NCI-H345 (cell line): Measurements from ENCODE around the gene PNMA5.
"Not testable (repeated sequence)": the region's sequence is repeated elsewhere in the genome, so short reads cannot be mapped to it uniquely, and the experiment has no call there.

ENCODE experiments used
- DNase-seq: peaks from one replicate; lab custom pipeline; 2025; lab: John Stamatoyannopoulos, UW

The PNMA5 gene

GRCh38 chrX:152993933-152994332, at the start of gene PNMA5:
Gene PNMA5 (minus strand): TSS chrX:152994116. CDS start chrX:152991598, 2,518 bp downstream.
- DNase-seq, result no peak

- DNase-seq, result peak; percentile 62
These were observed 38.6 kb upstream of the PNMA5 start for GRCh38 chrX:153032397-153033118.

GRCh38 chrX:153030801-153031200, 36.9 kb upstream of the PNMA5 start:
- no peak for DNase-seq

DNA sequence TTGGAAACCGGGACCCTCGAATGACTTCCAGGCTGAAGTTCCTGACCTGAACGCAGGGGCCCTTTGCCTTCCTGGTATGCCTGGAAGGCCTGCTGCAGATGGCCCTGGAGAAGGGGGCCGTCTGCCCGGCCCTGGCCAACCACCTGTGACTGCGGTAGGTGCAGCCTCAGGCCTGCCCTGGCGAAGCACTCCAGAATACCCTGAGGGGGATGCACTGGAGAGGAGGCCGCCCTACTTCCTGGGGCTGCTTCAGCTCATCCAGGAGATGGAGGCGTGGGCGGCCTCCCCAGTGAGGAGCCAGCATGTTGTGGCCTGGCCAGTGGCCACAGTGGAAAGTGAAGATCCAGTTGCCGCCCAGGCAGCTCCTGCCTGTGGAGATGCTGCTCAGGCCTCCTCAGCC, 36.0 kb upstream of the PNMA5 start:
- no peak for DNase-seq

- DNase-seq, result no peak
These were observed 35.2 kb upstream of the PNMA5 start for GRCh38 chrX:153029162-153029561.

DNA sequence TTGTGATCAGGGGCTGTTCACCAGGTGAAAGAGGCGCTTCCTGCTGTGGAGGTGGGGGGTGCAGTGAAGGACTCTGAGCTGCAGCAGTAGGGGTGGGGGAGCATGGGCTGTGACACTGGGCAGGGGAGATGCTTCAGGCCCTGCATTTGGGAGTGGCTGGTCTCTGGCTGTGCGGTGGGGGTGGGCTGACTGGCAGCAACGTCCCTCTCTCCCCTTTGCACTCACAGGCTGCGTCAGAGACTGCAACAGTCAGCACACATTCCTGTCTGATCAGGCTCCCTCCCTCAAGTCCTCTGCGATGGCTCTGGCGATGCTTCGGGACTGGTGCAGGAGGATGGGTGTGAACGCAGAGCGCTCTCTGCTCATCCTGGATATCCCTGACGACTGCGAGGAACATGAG, 34.6 kb upstream of the PNMA5 start:
- not testable (repeated sequence) for DNase-seq

GRCh38 chrX:153026501-153026900, 32.6 kb upstream of the PNMA5 start:
- not testable (repeated sequence) for DNase-seq

DNA sequence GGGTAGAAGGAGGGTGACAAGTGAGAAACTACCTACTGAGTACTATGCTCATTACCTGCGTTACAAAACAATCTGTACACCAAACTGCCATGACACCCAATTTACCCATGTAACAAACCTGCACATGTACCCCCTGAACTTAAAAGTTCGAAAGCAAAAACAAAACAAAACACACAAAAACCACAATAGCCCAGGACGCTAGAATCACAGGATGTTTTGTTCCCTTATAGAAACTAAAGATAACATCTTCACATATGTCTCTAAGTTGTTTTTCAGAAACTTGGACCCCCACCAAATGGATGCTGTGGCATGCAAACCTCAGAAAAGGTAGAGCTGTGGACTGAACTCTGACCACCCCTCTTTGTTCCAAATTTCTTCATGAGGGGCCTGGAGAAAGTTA, 25.2 kb upstream of the PNMA5 start:
- no peak for DNase-seq

DNA sequence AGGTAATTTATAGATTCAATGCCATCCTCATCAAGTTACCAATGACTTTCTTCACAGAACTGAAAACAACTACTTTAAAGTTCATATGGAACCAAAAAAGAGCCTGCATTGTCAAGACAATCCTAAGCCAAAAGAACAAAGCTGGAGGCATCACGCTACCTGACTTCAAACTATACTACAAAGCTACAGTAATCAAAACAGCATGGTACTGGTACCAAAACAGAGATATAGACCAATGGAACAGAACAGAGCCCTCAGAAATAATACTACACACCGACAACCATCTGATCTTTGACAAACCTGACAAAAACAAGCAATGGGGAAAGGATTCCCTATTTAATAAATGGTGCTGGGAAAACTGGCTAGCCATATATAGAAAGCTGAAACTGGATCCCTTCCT, 23.3 kb upstream of the PNMA5 start:
- not testable (repeated sequence) for DNase-seq

GRCh38 chrX:153004780-153005179, 10.9 kb upstream of the PNMA5 start:
- no peak for DNase-seq

- DNase-seq, result no peak
These were observed 10.1 kb upstream of the PNMA5 start for GRCh38 chrX:153003981-153004380.

GRCh38 chrX:153002182-153002581, 8.3 kb upstream of the PNMA5 start:
- DNase-seq, result not testable (repeated sequence)

DNA sequence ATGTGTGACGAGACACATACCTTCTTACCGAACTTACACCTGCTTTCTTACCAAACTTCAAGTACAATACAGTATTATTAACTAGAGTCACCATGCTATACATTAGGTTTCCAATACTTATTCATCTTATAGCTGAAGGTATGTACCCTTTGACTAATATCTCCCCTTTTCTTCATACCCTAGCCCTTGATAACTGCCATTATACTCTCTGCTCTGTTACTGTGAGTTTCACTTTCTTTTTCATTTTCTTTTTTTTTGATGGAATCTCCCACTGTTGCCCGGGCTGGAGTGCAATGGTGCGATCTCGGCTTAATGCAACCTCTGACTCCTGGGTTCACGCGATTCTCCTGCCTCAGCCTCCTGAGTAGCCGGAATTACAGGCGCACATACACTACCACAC, 3.4 kb upstream of the PNMA5 start:
- no peak for DNase-seq

DNA sequence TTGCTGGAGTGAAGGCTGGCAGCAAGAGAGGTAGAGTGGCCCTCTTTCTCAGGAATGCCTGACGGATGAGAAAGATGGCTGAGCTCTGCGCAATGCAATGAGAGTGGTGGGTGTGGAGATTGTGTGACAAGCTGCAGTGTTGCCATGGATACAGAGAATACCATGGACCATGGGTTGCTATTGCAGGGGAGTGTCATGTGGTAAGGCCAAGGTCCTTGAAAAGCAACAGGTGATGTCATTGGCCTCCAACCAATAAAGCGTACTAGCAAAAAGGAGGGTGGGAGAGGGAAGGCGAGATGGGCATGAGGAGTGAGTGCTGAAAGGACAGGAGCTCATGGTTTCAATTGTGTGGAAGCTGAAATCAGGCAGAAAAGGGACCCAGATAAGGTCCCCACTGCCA, 1.8 kb downstream of the PNMA5 start:
- DNase-seq, result no peak

DNA sequence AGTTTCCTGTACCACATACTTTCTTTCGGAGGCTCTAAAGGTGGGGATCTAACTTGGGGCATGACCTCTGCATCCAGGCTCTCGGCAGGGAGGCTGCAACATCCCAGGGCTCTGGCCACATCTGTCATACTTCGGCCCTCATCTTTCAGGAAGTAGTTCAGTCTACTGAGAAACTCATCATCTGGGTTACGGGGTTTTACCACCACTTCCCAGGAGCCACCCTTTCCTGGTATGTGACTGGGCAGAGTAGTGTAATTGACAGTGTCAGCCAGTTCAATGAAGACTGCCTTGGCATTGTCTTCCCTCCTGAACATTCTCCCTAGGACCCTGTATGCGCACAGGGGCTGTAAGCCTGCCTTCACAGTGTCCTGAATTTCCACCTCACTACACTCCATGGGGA, 2.8 kb downstream of the PNMA5 start:
- no peak for DNase-seq

GRCh38 chrX:152989292-152989658, 4.6 kb downstream of the PNMA5 start:
- no peak for DNase-seq

DNA sequence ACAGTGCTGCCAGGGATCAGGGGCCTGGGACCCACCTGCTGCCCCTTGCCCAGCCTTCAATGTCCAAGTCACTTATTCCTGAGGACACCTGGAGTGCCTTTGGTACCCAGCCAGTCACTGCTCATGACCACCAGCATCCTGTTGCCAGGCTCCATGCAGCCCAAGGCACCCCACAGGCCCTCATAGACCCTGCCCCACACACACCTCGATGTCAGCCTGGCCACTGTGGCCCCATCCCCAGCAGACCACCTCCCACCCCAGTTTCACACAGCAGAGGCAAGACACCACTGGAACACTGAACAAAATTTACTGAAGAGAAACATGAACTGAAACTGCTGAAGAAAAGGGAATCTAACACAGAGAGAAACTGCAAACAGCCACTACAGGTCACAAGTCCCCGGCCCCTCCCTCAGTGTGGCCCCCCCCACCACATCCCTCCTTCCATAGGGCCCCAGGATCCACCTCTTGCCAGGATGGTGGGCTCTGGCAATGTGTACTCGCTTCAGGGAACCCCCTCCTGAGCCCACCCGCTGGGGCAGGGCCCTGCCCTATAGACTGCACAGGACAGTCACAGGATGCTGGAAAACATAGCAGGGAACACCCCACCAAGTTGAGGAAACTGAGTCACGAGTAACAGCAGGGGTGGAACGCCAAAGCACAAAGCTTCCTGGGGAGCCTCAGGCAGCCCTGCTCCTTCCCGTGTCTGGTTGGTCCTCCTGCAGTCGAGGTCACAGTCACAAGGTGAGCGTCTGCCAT, 5.2 kb downstream of the PNMA5 start:
- DNase-seq, result no peak

GRCh38 chrX:152987801-152988200, 6.1 kb downstream of the PNMA5 start:
- no peak for DNase-seq

GRCh38 chrX:152987156-152987555, 6.8 kb downstream of the PNMA5 start:
- DNase-seq, result not testable (repeated sequence)

DNA sequence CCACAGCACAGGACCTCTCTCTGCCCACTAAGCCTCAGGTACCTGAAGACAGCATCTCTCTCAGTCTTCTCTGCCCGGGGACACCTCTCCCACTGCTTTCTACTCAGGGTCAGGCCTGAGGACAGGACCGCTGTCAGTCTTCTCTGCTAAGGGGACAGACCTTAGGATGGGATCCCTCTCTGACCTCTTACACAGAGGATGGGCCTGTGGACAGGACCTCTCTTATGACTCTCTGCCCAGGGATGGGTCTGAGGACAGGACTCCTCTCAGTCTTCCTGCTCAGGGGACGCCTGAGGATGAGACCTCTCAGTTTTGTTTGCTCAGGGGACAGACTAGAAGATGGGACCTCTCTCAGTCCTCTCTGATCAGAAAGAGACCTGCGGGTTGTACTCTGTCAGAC, 8.5 kb downstream of the PNMA5 start:
- not testable (repeated sequence) for DNase-seq

- DNase-seq, result no peak
These were observed 25.7 kb downstream of the PNMA5 start for GRCh38 chrX:152968193-152968592.

- no peak for DNase-seq
These were observed 33.8 kb downstream of the PNMA5 start for GRCh38 chrX:152960115-152960514.

DNA sequence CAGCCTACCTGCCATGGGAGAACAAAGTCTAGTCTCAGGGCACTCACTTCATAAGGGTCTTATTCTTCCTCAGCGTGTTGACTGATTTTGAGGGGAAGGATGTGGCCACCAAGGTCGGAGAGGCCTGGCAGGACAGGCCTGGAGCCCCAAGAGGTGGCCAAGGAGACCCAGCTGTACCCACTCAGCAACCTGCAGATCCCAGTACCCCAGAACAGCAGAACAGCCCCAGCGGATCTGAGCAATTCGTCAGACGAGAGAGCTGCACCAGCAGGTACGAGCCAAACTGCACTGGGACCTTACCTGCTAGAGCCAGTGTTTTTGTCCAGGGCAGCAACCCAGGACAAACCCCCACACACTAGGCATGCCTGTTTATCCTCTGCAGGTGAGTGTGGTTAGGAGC, 34.3 kb downstream of the PNMA5 start:
- DNase-seq, result no peak
